Measurements from ENCODE around the gene CUX1.
A peak's percentile ranks its signal among the peaks of the same experiment; 100 is the strongest.

CUX1 gene

GRCh38 chr7:101936611-101937231 is 119.3 kb downstream of the CUX1 start:
- no peak for ATAC-seq
- no peak for DNase-seq

- ATAC-seq (no peak), DNase-seq (no peak)
Measured at GRCh38 chr7:101937717-101938514, 120.5 kb downstream of the CUX1 start.

- DNase-seq: no peak
- ATAC-seq: no peak
Measured at GRCh38 chr7:101939136-101939695, 121.8 kb downstream of the CUX1 start.

GRCh38 chr7:101940151-101940550 is 122.7 kb downstream of the CUX1 start:
- DNase-seq (no peak), ATAC-seq (no peak)

- DNase-seq (no peak), ATAC-seq (no peak)
Measured at GRCh38 chr7:101940830-101941229, 123.4 kb downstream of the CUX1 start.

- ATAC-seq (no peak), DNase-seq (no peak)
Measured at GRCh38 chr7:101941481-101942383, 124.3 kb downstream of the CUX1 start.

- DNase-seq (no peak), ATAC-seq (no peak)
Measured at GRCh38 chr7:101942603-101943210, 125.3 kb downstream of the CUX1 start.

GRCh38 chr7:101943306-101943705 is 125.9 kb downstream of the CUX1 start:
- ATAC-seq (no peak), DNase-seq (no peak)

- ATAC-seq (no peak), DNase-seq (no peak)
Measured at GRCh38 chr7:101943889-101944600, 126.6 kb downstream of the CUX1 start.

GRCh38 chr7:101944611-101945010 is 127.2 kb downstream of the CUX1 start:
- DNase-seq (no peak), ATAC-seq (no peak)

GRCh38 chr7:101945034-101945758 is 127.8 kb downstream of the CUX1 start:
- ATAC-seq (no peak), DNase-seq (no peak)

- no peak for DNase-seq
- no peak for ATAC-seq
Measured at GRCh38 chr7:101947899-101948298, 130.5 kb downstream of the CUX1 start.

- DNase-seq (no peak), ATAC-seq (no peak)
Measured at GRCh38 chr7:101948650-101949049, 131.2 kb downstream of the CUX1 start.

- ATAC-seq: no peak
- no peak for DNase-seq
Measured at GRCh38 chr7:101950450-101951119, 133.2 kb downstream of the CUX1 start.

- ATAC-seq (no peak), DNase-seq (no peak)
Measured at GRCh38 chr7:101951757-101952156, 134.3 kb downstream of the CUX1 start.

- ATAC-seq (peak; percentile 20), DNase-seq (no peak)
Measured at GRCh38 chr7:101952355-101953247, 135.2 kb downstream of the CUX1 start.

- ATAC-seq (peak; percentile 81), DNase-seq (peak; percentile 25)
Measured at GRCh38 chr7:101953248-101953819, 135.9 kb downstream of the CUX1 start.

GRCh38 chr7:101954499-101954898 is 137.1 kb downstream of the CUX1 start:
- no peak for DNase-seq
- no peak for ATAC-seq

GRCh38 chr7:101956130-101956529 is 138.7 kb downstream of the CUX1 start:
- DNase-seq (no peak), ATAC-seq (no peak)

Measured in stimulated activated naive CD8-positive, alpha-beta T cell treated with anti-CD3 and anti-CD28 coated beads, Interleukin-15, Interleukin-2, amounts not matched to agents 100 U/mL and 50 U/mL, for 24 hours (primary cell).